ENCODE results near the gene MYO15B.

GRCh38 chr17:75616521-75617122 is 29.0 kb downstream of the MYO15B start:
- no peak for TF ChIP-seq POLR2A (IDR thresholded peaks at IDR 0.05; ENCODE audit: low read depth, low read length)
- TF ChIP-seq POLR2AphosphoS5 (IDR thresholded peaks at IDR 0.05; ENCODE audit: low read depth, low read length): no peak
